HEK293 (cell line): ENCODE measurements around the gene PEX14.

Source experiments
- CTCF ChIA-PET: fragments of 350-600 bp; formaldehyde crosslinking; extraction: SDS; loops from one replicate; lab custom pipeline; 2021; ENCODE audit warnings: antibody characterized with exemption; lab: Yijun Ruan, JAX
- POLR2A ChIA-PET: fragments of 300-600 bp; formaldehyde crosslinking; extraction: SDS; loops from one replicate; lab custom pipeline; 2020; ENCODE audit warnings: antibody characterized with exemption, inconsistent platforms; lab: Yijun Ruan, JAX
- H3K27ac ChIP-seq: fragments of 200-500 bp; sonication (Bioruptor generic); 2 replicates; pipeline ENCODE4 v1.5.1; 2014; ENCODE audit warnings: low read depth, low read length, control low read depth, inconsistent platforms; ENCODE audit errors: extremely low read depth
- H3K36me3 ChIP-seq, 2 experiments: fragments of 200-500 bp in 1 of 2; sonication (Bioruptor generic) in 1 of 2; 1 replicate in 1 of 2; 2 replicates in 1 of 2; pipeline ENCODE4 v1.5.1; 2014 to 2017; ENCODE audit warnings: inconsistent platforms in 2 of 2, low read length in 2 of 2; ENCODE audit not compliant: control insufficient read depth in 2 of 2, insufficient read depth in 1 of 2
- H3K4me1 ChIP-seq: fragments of 200-500 bp; sonication (Bioruptor generic); 2 replicates; pipeline ENCODE4 v1.5.1; 2014; ENCODE audit warnings: mild to moderate bottlenecking, low read length, inconsistent platforms; ENCODE audit not compliant: control insufficient read depth, insufficient read depth
- H3K4me3 ChIP-seq: 2 replicates; pipeline ENCODE4 v1.5.1; 2011; ENCODE audit warnings: low read depth, mild to moderate bottlenecking, control low read depth, low read length, moderate library complexity
- H3K9me3 ChIP-seq: fragments of 200-500 bp; sonication (Bioruptor generic); 2 replicates; pipeline ENCODE4 v1.5.1; 2014; ENCODE audit warnings: low read depth, low read length, inconsistent platforms; ENCODE audit not compliant: control insufficient read depth, insufficient read depth
- BCL11B ChIP-seq: fragments of 450-650 bp; formaldehyde crosslinking; IDR thresholded peaks from 2 replicates; pipeline ENCODE4 v1.5.1; 2016; ENCODE audit warnings: low read depth, missing biosample characterization, missing genetic modification characterization
- MZF1 ChIP-seq: fragments of 450-650 bp; formaldehyde crosslinking; IDR thresholded peaks from 2 replicates; pipeline ENCODE4 v1.5.1; 2017; ENCODE audit warnings: missing biosample characterization, missing genetic modification characterization, borderline replicate concordance
- OVOL3 ChIP-seq: fragments of 450-650 bp; formaldehyde crosslinking; IDR thresholded peaks from 2 replicates; pipeline ENCODE4 v1.5.1; 2016; ENCODE audit warnings: missing biosample characterization, missing genetic modification characterization
- SP3 ChIP-seq: fragments of 450-650 bp; formaldehyde crosslinking; IDR thresholded peaks from 2 replicates; pipeline ENCODE4 v1.5.1; 2016; ENCODE audit warnings: missing biosample characterization, missing genetic modification characterization
- YY1 ChIP-seq: fragments of 450-650 bp; formaldehyde crosslinking; IDR thresholded peaks from 2 replicates; pipeline ENCODE4 v1.5.1; 2018; ENCODE audit warnings: missing biosample characterization, missing genetic modification characterization
- ZBTB1 ChIP-seq: fragments of 450-650 bp; formaldehyde crosslinking; IDR thresholded peaks from 2 replicates; pipeline ENCODE4 v1.5.1; 2016; ENCODE audit warnings: missing biosample characterization, missing genetic modification characterization
- ZFP37 ChIP-seq: fragments of 450-650 bp; formaldehyde crosslinking; IDR thresholded peaks from 2 replicates; pipeline ENCODE4 v1.5.1; 2016; ENCODE audit warnings: missing biosample characterization, missing genetic modification characterization
- ZNF112 ChIP-seq: fragments of 450-650 bp; formaldehyde crosslinking; IDR thresholded peaks from 2 replicates; pipeline ENCODE4 v1.5.0; 2017; ENCODE audit warnings: missing biosample characterization, missing genetic modification characterization
- ZNF2 ChIP-seq: fragments of 450-650 bp; formaldehyde crosslinking; IDR thresholded peaks from 2 replicates; pipeline ENCODE4 v1.5.1; 2016; ENCODE audit warnings: missing biosample characterization, missing genetic modification characterization
- ZNF202 ChIP-seq: fragments of 450-650 bp; formaldehyde crosslinking; IDR thresholded peaks from 2 replicates; pipeline ENCODE4 v1.5.1; 2016; ENCODE audit warnings: missing biosample characterization, missing genetic modification characterization, borderline replicate concordance
- ZNF239 ChIP-seq: fragments of 450-650 bp; formaldehyde crosslinking; IDR thresholded peaks from 2 replicates; pipeline ENCODE4 v1.5.1; 2016; ENCODE audit warnings: missing biosample characterization, missing genetic modification characterization
- ZNF266 ChIP-seq: fragments of 450-650 bp; formaldehyde crosslinking; IDR thresholded peaks from 2 replicates; pipeline ENCODE4 v1.5.1; 2016; ENCODE audit warnings: missing biosample characterization, missing genetic modification characterization, low read depth
- ZNF302 ChIP-seq: fragments of 450-650 bp; formaldehyde crosslinking; IDR thresholded peaks from 2 replicates; pipeline ENCODE4 v1.5.1; 2016; ENCODE audit warnings: missing biosample characterization, missing genetic modification characterization, low read depth
- ZNF354C ChIP-seq: fragments of 450-650 bp; formaldehyde crosslinking; IDR thresholded peaks from 2 replicates; pipeline ENCODE4 v1.5.1; 2016; ENCODE audit warnings: missing biosample characterization, missing genetic modification characterization, low read depth, borderline replicate concordance
- ZNF416 ChIP-seq: fragments of 450-650 bp; formaldehyde crosslinking; IDR thresholded peaks from 2 replicates; pipeline ENCODE4 v1.5.1; 2016; ENCODE audit warnings: missing biosample characterization, missing genetic modification characterization
- ZNF530 ChIP-seq: fragments of 450-650 bp; formaldehyde crosslinking; IDR thresholded peaks from 2 replicates; pipeline ENCODE4 v1.5.1; 2016; ENCODE audit warnings: low read depth, missing biosample characterization, missing genetic modification characterization
- ZNF558 ChIP-seq: fragments of 450-650 bp; formaldehyde crosslinking; IDR thresholded peaks from 2 replicates; pipeline ENCODE4 v1.5.1; 2016; ENCODE audit warnings: missing biosample characterization, missing genetic modification characterization
- ZNF600 ChIP-seq: fragments of 450-650 bp; formaldehyde crosslinking; IDR thresholded peaks from 2 replicates; pipeline ENCODE4 v1.5.1; 2016; ENCODE audit warnings: missing biosample characterization, missing genetic modification characterization
- ZNF623 ChIP-seq: fragments of 450-650 bp; formaldehyde crosslinking; IDR thresholded peaks from 2 replicates; pipeline ENCODE4 v1.5.1; 2016; ENCODE audit warnings: missing biosample characterization, missing genetic modification characterization
- ZNF670 ChIP-seq: fragments of 450-650 bp; formaldehyde crosslinking; IDR thresholded peaks from 2 replicates; pipeline ENCODE4 v1.5.1; 2016; ENCODE audit warnings: missing biosample characterization, missing genetic modification characterization, low read depth
- ZNF707 ChIP-seq: fragments of 450-650 bp; formaldehyde crosslinking; IDR thresholded peaks from 2 replicates; pipeline ENCODE4 v1.5.1; 2016; ENCODE audit warnings: missing biosample characterization, missing genetic modification characterization
- ZNF768 ChIP-seq: fragments of 450-650 bp; formaldehyde crosslinking; IDR thresholded peaks from 2 replicates; pipeline ENCODE4 v1.5.1; 2018; ENCODE audit warnings: missing biosample characterization, mild to moderate bottlenecking, missing genetic modification characterization
- ZNF837 ChIP-seq: fragments of 450-650 bp; formaldehyde crosslinking; IDR thresholded peaks from 2 replicates; pipeline ENCODE4 v1.5.1; 2016; ENCODE audit warnings: missing biosample characterization, missing genetic modification characterization
- TF ChIP-seq, protein P1 (sequence below): fragments of 450-650 bp; formaldehyde crosslinking; IDR thresholded peaks from 2 replicates; pipeline ENCODE4 v1.5.1; 2016; ENCODE audit warnings: missing biosample characterization, missing genetic modification characterization
- TF ChIP-seq, protein P2 (sequence below): fragments of 450-650 bp; formaldehyde crosslinking; optimal IDR thresholded peaks from 2 replicates; pipeline ENCODE3; 2016; ENCODE audit warnings: missing biosample characterization, mild to moderate bottlenecking, missing genetic modification characterization
- TF ChIP-seq, protein P3 (sequence below): fragments of 450-650 bp; formaldehyde crosslinking; IDR thresholded peaks from 2 replicates; pipeline ENCODE4 v1.5.1; 2016; ENCODE audit warnings: missing biosample characterization, missing genetic modification characterization
- TF ChIP-seq, protein P4 (sequence below): fragments of 450-650 bp; formaldehyde crosslinking; IDR thresholded peaks from 2 replicates; pipeline ENCODE4 v1.5.0; 2017; ENCODE audit warnings: missing biosample characterization, missing genetic modification characterization, borderline replicate concordance

Gene PEX14

DNA sequence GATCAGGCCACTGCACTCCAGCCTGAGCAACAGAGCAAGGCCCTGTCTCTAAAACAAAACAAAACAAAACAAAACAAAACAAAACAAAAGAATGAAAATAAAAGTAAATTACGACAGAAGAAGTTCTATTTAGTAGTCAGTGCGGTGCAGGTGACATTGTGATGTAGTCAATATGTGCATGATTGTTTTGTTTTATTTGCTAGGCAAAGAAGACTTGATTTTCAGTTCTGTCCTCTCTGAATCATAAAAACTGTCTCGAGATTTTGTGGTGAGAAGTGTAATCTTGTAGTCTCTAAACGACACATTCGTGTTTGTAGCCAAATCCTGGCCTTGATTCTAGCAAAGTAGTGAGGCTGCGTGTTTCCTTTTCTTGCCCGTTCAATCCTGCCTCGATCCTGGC lies 23.5 kb downstream of the PEX14 start:
- H3K4me1 ChIP-seq, result no peaks in the 10 kb centered on the region
- ChIA-PET CTCF (interaction anchor here (0.6 to 9.8 kb wide), 5 partner anchors 10 to 443 kb away, joined by 3 to 148 read pairs (median 6); partner anchors contain the start of gene CENPS), POLR2A (no interaction called here)
- H3K36me3 ChIP-seq, result peaks cover 0 to 25% of the 10 kb centered on the region in 2 experiments; a peak in 1 of 3 replicates
- H3K27ac ChIP-seq, result no peak overlapping the region
- H3K4me3 ChIP-seq, result no peak overlapping the region
- H3K9me3 ChIP-seq, result no peaks in the 10 kb centered on the region
- TF ChIP-seq, protein P1, sequence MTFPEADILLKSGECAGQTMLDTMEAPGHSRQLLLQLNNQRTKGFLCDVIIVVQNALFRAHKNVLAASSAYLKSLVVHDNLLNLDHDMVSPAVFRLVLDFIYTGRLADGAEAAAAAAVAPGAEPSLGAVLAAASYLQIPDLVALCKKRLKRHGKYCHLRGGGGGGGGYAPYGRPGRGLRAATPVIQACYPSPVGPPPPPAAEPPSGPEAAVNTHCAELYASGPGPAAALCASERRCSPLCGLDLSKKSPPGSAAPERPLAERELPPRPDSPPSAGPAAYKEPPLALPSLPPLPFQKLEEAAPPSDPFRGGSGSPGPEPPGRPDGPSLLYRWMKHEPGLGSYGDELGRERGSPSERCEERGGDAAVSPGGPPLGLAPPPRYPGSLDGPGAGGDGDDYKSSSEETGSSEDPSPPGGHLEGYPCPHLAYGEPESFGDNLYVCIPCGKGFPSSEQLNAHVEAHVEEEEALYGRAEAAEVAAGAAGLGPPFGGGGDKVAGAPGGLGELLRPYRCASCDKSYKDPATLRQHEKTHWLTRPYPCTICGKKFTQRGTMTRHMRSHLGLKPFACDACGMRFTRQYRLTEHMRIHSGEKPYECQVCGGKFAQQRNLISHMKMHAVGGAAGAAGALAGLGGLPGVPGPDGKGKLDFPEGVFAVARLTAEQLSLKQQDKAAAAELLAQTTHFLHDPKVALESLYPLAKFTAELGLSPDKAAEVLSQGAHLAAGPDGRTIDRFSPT, result no peak
- TF ChIP-seq ZNF2 (tag by site-specific recombination), result no peak
- TF ChIP-seq ZNF670 (tag by site-specific recombination), result no peak
- no peak for TF ChIP-seq ZNF302
- TF ChIP-seq ZNF202 (tag by site-specific recombination), result no peak
- TF ChIP-seq YY1 (tag by site-specific recombination), result no peak
- TF ChIP-seq ZNF600, result no peak
- no peak for TF ChIP-seq ZNF623 (tag by site-specific recombination)
- TF ChIP-seq, protein P2, sequence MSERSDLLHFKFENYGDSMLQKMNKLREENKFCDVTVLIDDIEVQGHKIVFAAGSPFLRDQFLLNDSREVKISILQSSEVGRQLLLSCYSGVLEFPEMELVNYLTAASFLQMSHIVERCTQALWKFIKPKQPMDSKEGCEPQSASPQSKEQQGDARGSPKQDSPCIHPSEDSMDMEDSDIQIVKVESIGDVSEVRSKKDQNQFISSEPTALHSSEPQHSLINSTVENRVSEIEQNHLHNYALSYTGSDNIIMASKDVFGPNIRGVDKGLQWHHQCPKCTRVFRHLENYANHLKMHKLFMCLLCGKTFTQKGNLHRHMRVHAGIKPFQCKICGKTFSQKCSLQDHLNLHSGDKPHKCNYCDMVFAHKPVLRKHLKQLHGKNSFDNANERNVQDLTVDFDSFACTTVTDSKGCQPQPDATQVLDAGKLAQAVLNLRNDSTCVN, result no peak
- TF ChIP-seq, protein P3, sequence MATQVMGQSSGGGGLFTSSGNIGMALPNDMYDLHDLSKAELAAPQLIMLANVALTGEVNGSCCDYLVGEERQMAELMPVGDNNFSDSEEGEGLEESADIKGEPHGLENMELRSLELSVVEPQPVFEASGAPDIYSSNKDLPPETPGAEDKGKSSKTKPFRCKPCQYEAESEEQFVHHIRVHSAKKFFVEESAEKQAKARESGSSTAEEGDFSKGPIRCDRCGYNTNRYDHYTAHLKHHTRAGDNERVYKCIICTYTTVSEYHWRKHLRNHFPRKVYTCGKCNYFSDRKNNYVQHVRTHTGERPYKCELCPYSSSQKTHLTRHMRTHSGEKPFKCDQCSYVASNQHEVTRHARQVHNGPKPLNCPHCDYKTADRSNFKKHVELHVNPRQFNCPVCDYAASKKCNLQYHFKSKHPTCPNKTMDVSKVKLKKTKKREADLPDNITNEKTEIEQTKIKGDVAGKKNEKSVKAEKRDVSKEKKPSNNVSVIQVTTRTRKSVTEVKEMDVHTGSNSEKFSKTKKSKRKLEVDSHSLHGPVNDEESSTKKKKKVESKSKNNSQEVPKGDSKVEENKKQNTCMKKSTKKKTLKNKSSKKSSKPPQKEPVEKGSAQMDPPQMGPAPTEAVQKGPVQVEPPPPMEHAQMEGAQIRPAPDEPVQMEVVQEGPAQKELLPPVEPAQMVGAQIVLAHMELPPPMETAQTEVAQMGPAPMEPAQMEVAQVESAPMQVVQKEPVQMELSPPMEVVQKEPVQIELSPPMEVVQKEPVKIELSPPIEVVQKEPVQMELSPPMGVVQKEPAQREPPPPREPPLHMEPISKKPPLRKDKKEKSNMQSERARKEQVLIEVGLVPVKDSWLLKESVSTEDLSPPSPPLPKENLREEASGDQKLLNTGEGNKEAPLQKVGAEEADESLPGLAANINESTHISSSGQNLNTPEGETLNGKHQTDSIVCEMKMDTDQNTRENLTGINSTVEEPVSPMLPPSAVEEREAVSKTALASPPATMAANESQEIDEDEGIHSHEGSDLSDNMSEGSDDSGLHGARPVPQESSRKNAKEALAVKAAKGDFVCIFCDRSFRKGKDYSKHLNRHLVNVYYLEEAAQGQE (tag by site-specific recombination), result no peak
- no peak for TF ChIP-seq ZNF239
- TF ChIP-seq ZNF266 (tag by site-specific recombination), result no peak

DNA sequence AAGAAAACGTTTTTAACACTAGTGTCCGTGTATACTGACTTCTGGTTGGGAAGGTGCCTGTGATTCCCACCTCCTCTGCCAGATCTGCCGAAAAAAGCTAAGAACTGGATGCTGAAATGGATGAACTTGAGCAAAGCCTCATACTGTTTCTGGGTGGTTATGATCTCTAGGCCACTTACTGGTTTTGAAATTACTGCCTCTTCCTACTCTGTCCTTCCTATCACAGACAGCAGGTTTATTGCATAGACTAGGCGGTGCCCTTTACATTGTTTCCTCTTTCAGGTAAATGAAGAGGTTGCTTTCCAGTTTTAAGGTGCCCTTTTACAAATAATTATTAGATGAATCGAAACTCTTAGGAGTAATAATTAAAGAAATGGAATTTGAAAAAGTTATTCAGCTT lies 27.5 kb downstream of the PEX14 start:
- TF ChIP-seq ZNF530 (tag by site-specific recombination) (no peak), ZNF707 (tag by site-specific recombination) (no peak), ZNF112 (tag by site-specific recombination) (no peak), ZNF768 (tag by site-specific recombination) (no peak), BCL11B (tag by site-specific recombination) (no peak), SP3 (tag by site-specific recombination) (no peak), ZNF558 (tag by site-specific recombination) (no peak), MZF1 (tag by site-specific recombination) (no peak), ZBTB1 (tag by site-specific recombination) (no peak), ZNF837 (no peak), ZNF354C (tag by site-specific recombination) (no peak), ZNF416 (tag by site-specific recombination) (no peak), ZFP37 (tag by site-specific recombination) (no peak), OVOL3 (tag by site-specific recombination) (no peak)
- TF ChIP-seq, protein P4, sequence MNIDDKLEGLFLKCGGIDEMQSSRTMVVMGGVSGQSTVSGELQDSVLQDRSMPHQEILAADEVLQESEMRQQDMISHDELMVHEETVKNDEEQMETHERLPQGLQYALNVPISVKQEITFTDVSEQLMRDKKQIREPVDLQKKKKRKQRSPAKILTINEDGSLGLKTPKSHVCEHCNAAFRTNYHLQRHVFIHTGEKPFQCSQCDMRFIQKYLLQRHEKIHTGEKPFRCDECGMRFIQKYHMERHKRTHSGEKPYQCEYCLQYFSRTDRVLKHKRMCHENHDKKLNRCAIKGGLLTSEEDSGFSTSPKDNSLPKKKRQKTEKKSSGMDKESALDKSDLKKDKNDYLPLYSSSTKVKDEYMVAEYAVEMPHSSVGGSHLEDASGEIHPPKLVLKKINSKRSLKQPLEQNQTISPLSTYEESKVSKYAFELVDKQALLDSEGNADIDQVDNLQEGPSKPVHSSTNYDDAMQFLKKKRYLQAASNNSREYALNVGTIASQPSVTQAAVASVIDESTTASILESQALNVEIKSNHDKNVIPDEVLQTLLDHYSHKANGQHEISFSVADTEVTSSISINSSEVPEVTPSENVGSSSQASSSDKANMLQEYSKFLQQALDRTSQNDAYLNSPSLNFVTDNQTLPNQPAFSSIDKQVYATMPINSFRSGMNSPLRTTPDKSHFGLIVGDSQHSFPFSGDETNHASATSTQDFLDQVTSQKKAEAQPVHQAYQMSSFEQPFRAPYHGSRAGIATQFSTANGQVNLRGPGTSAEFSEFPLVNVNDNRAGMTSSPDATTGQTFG (tag by site-specific recombination), result no peak
- peaks cover 0 to 7% of the 10 kb centered on the region in 2 experiments; a peak in 2 of 3 replicates for H3K36me3 ChIP-seq
- H3K4me1 ChIP-seq, result no peaks in the 10 kb centered on the region
- H3K9me3 ChIP-seq, result no peaks in the 10 kb centered on the region
- ChIA-PET CTCF (interaction anchor here (0.6 to 0.9 kb wide), 2 partner anchors 21 to 160 kb away, joined by 3 read pairs; no protein-coding TSS in a partner anchor), POLR2A (interaction anchor here (0.5 to 0.6 kb wide), 2 partner anchors 46 to 1338 kb away, joined by 3 to 6 read pairs; no protein-coding TSS in a partner anchor)
- no peak overlapping the region for H3K4me3 ChIP-seq
- H3K27ac ChIP-seq, result no peak overlapping the region
